ENCODE results near the gene YOD1. TPM values are rescaled to one million over a fixed set of nuclear protein-coding genes. Genes with fewer than 3 reads are reported as not detected.
A peak's percentile ranks its signal among the peaks of the same experiment; 100 is the strongest.

Gene YOD1
- total and polyA plus RNA-seq, 4 donors, result 3.4 to 34.4 (median 5.4) TPM

DNA sequence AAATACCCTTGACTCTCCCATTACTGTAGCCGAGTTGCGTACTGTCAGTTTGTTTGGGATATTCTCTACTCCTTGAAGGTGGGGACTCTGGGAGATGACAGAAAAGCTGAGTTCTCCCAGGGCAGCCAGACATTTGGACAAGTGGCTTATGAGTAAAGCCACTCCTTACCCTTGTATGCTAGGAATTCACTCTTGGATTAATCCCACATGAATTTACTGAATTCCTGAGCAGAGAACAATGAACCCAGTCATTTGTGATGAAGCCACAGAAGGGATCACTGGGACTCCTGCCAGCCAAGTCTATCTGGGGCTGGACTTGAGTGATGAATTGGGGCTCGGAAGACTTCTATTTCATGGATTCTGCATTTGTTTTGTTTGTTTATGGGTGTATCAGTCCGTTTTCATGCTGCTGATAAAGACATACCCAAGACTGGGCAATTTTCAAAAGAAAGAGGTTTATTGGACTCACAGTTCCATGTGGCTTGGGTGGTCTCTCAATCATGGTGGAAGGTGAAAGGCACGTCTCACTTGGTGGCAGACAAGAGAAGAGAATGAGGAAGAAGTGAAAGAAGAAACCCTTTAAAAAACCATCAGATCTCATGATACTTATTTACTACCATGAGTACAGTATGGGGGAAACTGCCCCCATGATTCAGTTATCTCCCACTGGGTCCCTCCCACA, 43.5 kb downstream of the YOD1 start:
- 60 to 85% methylated on average over 5 of the region's 5 CpGs for WGBS, 2 donors
- H3K4me3 ChIP-seq, result no peak overlapping the region
- TF ChIP-seq, protein P1, sequence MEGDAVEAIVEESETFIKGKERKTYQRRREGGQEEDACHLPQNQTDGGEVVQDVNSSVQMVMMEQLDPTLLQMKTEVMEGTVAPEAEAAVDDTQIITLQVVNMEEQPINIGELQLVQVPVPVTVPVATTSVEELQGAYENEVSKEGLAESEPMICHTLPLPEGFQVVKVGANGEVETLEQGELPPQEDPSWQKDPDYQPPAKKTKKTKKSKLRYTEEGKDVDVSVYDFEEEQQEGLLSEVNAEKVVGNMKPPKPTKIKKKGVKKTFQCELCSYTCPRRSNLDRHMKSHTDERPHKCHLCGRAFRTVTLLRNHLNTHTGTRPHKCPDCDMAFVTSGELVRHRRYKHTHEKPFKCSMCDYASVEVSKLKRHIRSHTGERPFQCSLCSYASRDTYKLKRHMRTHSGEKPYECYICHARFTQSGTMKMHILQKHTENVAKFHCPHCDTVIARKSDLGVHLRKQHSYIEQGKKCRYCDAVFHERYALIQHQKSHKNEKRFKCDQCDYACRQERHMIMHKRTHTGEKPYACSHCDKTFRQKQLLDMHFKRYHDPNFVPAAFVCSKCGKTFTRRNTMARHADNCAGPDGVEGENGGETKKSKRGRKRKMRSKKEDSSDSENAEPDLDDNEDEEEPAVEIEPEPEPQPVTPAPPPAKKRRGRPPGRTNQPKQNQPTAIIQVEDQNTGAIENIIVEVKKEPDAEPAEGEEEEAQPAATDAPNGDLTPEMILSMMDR (IDR thresholded peaks at IDR 0.05; ENCODE audit: control extremely low read depth, extremely low read depth), result no peak
- no peaks in the 10 kb centered on the region for H3K27me3 ChIP-seq (ENCODE audit: control insufficient read depth in 3 of 3, insufficient read depth in 3 of 3, low read length in 2 of 3)
- H3K9me3 ChIP-seq (ENCODE audit: control insufficient read depth in 4 of 4, insufficient read depth in 3 of 4, low read length in 3 of 4), result no peaks in the 10 kb centered on the region
- H3K36me3 ChIP-seq (ENCODE audit: control insufficient read depth in 4 of 4, insufficient read depth in 4 of 4, low read length in 4 of 4), result no peaks in the 10 kb centered on the region
- ATAC-seq (ENCODE audit: insufficient read depth, low FRiP score), result peak; percentile 40
- H3K27ac ChIP-seq (ENCODE audit: low read depth in 1 of 2, low read length in 1 of 2), result peak overlapping the region in 1 of 2 donors; percentile 87
- H3K9ac ChIP-seq (ENCODE audit: insufficient read depth in 1 of 2, low read length in 2 of 2), result no peak overlapping the region
- peaks cover 0 to 9% (median 4%) of the 10 kb centered on the region in 5 donors for H3K4me1 ChIP-seq (ENCODE audit: control insufficient read depth in 5 of 5, insufficient read depth in 5 of 5, low read length in 5 of 5)
- peak; percentile 36 to 64 (median 37) for DNase-seq

DNA sequence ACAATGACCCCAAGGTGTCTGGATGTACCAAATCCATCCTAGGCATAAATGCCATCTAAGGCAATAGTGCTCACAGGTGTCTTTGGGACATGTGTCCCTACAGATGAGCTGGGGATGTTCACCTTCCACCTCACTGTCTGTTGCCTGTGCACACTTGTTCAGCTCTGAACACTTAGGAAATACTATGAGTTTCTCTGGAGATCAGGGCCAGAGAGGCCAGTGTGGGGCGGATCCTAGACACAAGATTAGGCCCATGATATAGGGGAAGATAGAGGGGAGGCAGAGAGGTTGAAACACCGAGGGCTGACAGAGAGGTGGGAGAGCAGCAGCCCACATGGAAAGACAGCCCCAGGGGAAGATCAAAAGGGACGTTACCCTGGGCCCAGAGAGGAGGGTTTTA, 44.1 kb downstream of the YOD1 start:
- WGBS, 2 donors, result 67 to 86% methylated on average over 3 of the region's 3 CpGs
- H3K9ac ChIP-seq (ENCODE audit: insufficient read depth in 1 of 2, low read length in 2 of 2), result no peak overlapping the region

DNA sequence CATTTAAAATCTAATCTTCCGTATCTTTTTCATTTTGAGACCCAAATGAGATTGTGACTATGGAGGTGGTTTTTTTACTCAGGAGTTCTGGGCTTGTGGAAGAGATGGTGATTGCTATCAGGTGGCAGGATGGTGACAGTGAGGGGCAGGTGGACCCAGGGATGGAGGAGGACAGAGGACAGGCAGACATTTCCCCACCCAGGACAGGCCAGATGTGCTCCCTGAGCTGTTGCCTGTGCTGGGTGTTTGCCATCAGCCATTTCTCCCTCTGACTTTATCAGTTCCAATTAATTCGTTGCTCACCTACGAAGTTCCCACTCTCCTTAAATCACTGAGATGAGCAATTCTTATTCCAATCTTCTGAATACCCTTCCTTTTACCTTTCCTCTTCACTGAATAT, 44.9 kb downstream of the YOD1 start:
- Histone ChIP-seq H3K4me1 (ENCODE audit: control insufficient read depth in 5 of 5, insufficient read depth in 5 of 5, low read length in 5 of 5) (peaks cover 0 to 15% (median 4%) of the 10 kb centered on the region in 5 donors), H3K4me3 (no peak overlapping the region), H3K27ac (ENCODE audit: low read depth in 1 of 2, low read length in 1 of 2) (peak overlapping the region in 1 of 2 donors; percentile 12), H3K27me3 (ENCODE audit: control insufficient read depth in 3 of 3, insufficient read depth in 3 of 3, low read length in 2 of 3) (no peaks in the 10 kb centered on the region), H3K36me3 (ENCODE audit: control insufficient read depth in 4 of 4, insufficient read depth in 4 of 4, low read length in 4 of 4) (no peaks in the 10 kb centered on the region), H3K9ac (ENCODE audit: insufficient read depth in 1 of 2, low read length in 2 of 2) (no peak overlapping the region), H3K9me3 (ENCODE audit: control insufficient read depth in 4 of 4, insufficient read depth in 3 of 4, low read length in 3 of 4) (no peaks in the 10 kb centered on the region)
- 87 to 96% methylated on average over 3 of the region's 3 CpGs for WGBS, 2 donors
- no peak for ATAC-seq (ENCODE audit: insufficient read depth, low FRiP score)
- no peak for DNase-seq
- TF ChIP-seq, protein P1 (IDR thresholded peaks at IDR 0.05; ENCODE audit: control extremely low read depth, extremely low read depth), result no peak

More for the DNA sequence above, 44.1 kb downstream of the YOD1 start:
- no peaks in the 10 kb centered on the region for H3K36me3 ChIP-seq (ENCODE audit: control insufficient read depth in 4 of 4, insufficient read depth in 4 of 4, low read length in 4 of 4)
- H3K27ac ChIP-seq (ENCODE audit: low read depth in 1 of 2, low read length in 1 of 2), result peak overlapping the region in 1 of 2 donors; percentile 87
- H3K4me1 ChIP-seq (ENCODE audit: control insufficient read depth in 5 of 5, insufficient read depth in 5 of 5, low read length in 5 of 5), result peaks cover 0 to 10% (median 4%) of the 10 kb centered on the region in 5 donors
- TF ChIP-seq, protein P1 (IDR thresholded peaks at IDR 0.05; ENCODE audit: control extremely low read depth, extremely low read depth), result no peak
- H3K27me3 ChIP-seq (ENCODE audit: control insufficient read depth in 3 of 3, insufficient read depth in 3 of 3, low read length in 2 of 3), result no peaks in the 10 kb centered on the region
- ATAC-seq (ENCODE audit: insufficient read depth, low FRiP score), result no peak
- H3K4me3 ChIP-seq, result no peak overlapping the region
- H3K9me3 ChIP-seq (ENCODE audit: control insufficient read depth in 4 of 4, insufficient read depth in 3 of 4, low read length in 3 of 4), result no peaks in the 10 kb centered on the region
- DNase-seq, result no peak

Measured in lung (tissue), 12 donors.